NCI-H2171 (cell line): ENCODE measurements around the gene MT1E.

ENCODE experiments used
- DNase-seq: peaks from one replicate; lab custom pipeline; 2025; lab: John Stamatoyannopoulos, UW

Gene MT1E

GRCh38 chr16:56626685-56627084 lies 1.1 kb downstream of the MT1E start:
- no peak for DNase-seq

GRCh38 chr16:56628486-56629350 lies 3.1 kb downstream of the MT1E start:
- no peak for DNase-seq

GRCh38 chr16:56629531-56629930 lies 4.0 kb downstream of the MT1E start:
- DNase-seq = no peak

GRCh38 chr16:56630134-56630533 lies 4.6 kb downstream of the MT1E start:
- no peak for DNase-seq

- DNase-seq = no peak
These were observed 5.6 kb downstream of the MT1E start for GRCh38 chr16:56631197-56631596.

GRCh38 chr16:56631832-56632155 lies 6.2 kb downstream of the MT1E start:
- no peak for DNase-seq

GRCh38 chr16:56632156-56632847 lies 6.7 kb downstream of the MT1E start, which contains the start of gene MT1M:
TSS of gene MT1M (plus strand) at chr16:56632659. CDS start at chr16:56632732, 73 bp downstream.
- no peak for DNase-seq

GRCh38 chr16:56632848-56633365 lies 7.3 kb downstream of the MT1E start:
- no peak for DNase-seq

- no peak for DNase-seq
These were observed 8.0 kb downstream of the MT1E start for GRCh38 chr16:56633535-56633934.

GRCh38 chr16:56634715-56635440 lies 9.3 kb downstream of the MT1E start:
- DNase-seq = no peak

- DNase-seq = no peak
These were observed 9.9 kb downstream of the MT1E start for GRCh38 chr16:56635441-56635967.

GRCh38 chr16:56636616-56637413 lies 11.2 kb downstream of the MT1E start:
- DNase-seq = no peak

GRCh38 chr16:56637814-56638750 lies 12.5 kb downstream of the MT1E start, which contains the start of gene MT1A:
TSS of gene MT1A (plus strand) at chr16:56638666. CDS start at chr16:56638739, 73 bp downstream.
- no peak for DNase-seq

- DNase-seq = no peak
These were observed 13.5 kb downstream of the MT1E start for GRCh38 chr16:56639045-56639444.

- DNase-seq = no peak
These were observed 14.5 kb downstream of the MT1E start for GRCh38 chr16:56640076-56640475.

- DNase-seq = no peak
These were observed 15.6 kb downstream of the MT1E start for GRCh38 chr16:56641166-56641565.

- DNase-seq = no peak
These were observed 17.6 kb downstream of the MT1E start for GRCh38 chr16:56643080-56643778.

- no peak for DNase-seq
These were observed 18.3 kb downstream of the MT1E start for GRCh38 chr16:56643833-56644232.

- no peak for DNase-seq
These were observed 19.7 kb downstream of the MT1E start for GRCh38 chr16:56645311-56645710.

GRCh38 chr16:56645838-56646237 lies 20.3 kb downstream of the MT1E start:
- no peak for DNase-seq
